ENCODE results near the gene PPP6C.

- TF ChIP-seq ZFP37 (CRISPR knock-in tag; IDR thresholded peaks at IDR 0.05; ENCODE audit: borderline replicate concordance) (no peak), ZNF788 (CRISPR knock-in tag; IDR thresholded peaks at IDR 0.05; ENCODE audit: borderline replicate concordance) (no peak), KMT2A (CRISPR knock-in tag; IDR thresholded peaks at IDR 0.05) (no peak), JUNB (CRISPR knock-in tag; IDR thresholded peaks at IDR 0.05; ENCODE audit: borderline replicate concordance) (no peak), CEBPB (IDR thresholded peaks at IDR 0.05; ENCODE audit: borderline replicate concordance, low read depth, low read length) (no peak), SRF (IDR thresholded peaks at IDR 0.05; ENCODE audit: low read depth, low read length) (no peak), MAFG (CRISPR knock-in tag; IDR thresholded peaks at IDR 0.05) (no peak)
Observed at GRCh38 chr9:125166762-125167161, 22.8 kb downstream of the PPP6C start.
